H9 (cell line): ENCODE measurements around the gene ACTR2. TPM values are rescaled to one million over a fixed set of nuclear protein-coding genes. Genes with fewer than 3 reads are reported as not detected.

Source experiments
- DNase-seq: peaks from one replicate; pipeline ENCODE4 v3.0.0-alpha.2; 2017
- H2AFZ ChIP-seq: one replicate; pipeline ENCODE4 v1.6.1; 2013; ENCODE audit warnings: mild to moderate bottlenecking, low read length, control low read depth, moderate library complexity
- H2AK5ac ChIP-seq: 2 replicates; pipeline ENCODE4 v1.6.1; 2013; ENCODE audit warnings: low read length, control low read depth, mixed read lengths; ENCODE audit not compliant: insufficient read length
- H2BK120ac ChIP-seq: one replicate; pipeline ENCODE4 v1.6.1; 2013; ENCODE audit warnings: low read depth, mild to moderate bottlenecking, low read length, control low read depth, inconsistent platforms; ENCODE audit not compliant: poor library complexity, severe bottlenecking
- H2BK12ac ChIP-seq: 2 replicates; pipeline ENCODE4 v1.6.1; 2013; ENCODE audit warnings: low read length, control low read depth, mixed read lengths, low read depth; ENCODE audit not compliant: insufficient read length
- H2BK15ac ChIP-seq: 2 replicates; pipeline ENCODE4 v1.6.1; 2013; ENCODE audit warnings: low read depth, low read length, control low read depth
- H2BK20ac ChIP-seq: one replicate; pipeline ENCODE4 v1.6.1; 2013; ENCODE audit warnings: low read depth, mild to moderate bottlenecking, low read length, control low read depth, inconsistent platforms; ENCODE audit not compliant: poor library complexity, severe bottlenecking
- H2BK5ac ChIP-seq: 2 replicates; pipeline ENCODE4 v1.6.1; 2013; ENCODE audit warnings: low read length, control low read depth, mixed read lengths; ENCODE audit not compliant: insufficient read length
- H3K14ac ChIP-seq: 2 replicates; pipeline ENCODE4 v1.6.1; 2013; ENCODE audit warnings: low read length, control low read depth; ENCODE audit not compliant: insufficient read depth
- H3K18ac ChIP-seq: 2 replicates; pipeline ENCODE4 v1.6.1; 2013; ENCODE audit warnings: low read depth, mild to moderate bottlenecking, mixed read lengths, low read length, control low read depth; ENCODE audit not compliant: insufficient read length
- H3K23ac ChIP-seq: 2 replicates; pipeline ENCODE4 v1.6.1; 2013; ENCODE audit warnings: low read length, control low read depth, mixed read lengths, low read depth; ENCODE audit not compliant: insufficient read length
- H3K23me2 ChIP-seq: 2 replicates; pipeline ENCODE4 v1.6.1; 2013; ENCODE audit warnings: low read depth, mild to moderate bottlenecking, mixed read lengths, low read length, control low read depth; ENCODE audit not compliant: insufficient read length, poor library complexity, severe bottlenecking
- H3K27ac ChIP-seq: 2 replicates; pipeline ENCODE4 v1.5.1; 2013; ENCODE audit warnings: low read length, control low read depth, mixed read lengths, low read depth; ENCODE audit not compliant: insufficient read length
- H3K27me3 ChIP-seq: 2 replicates; pipeline ENCODE4 v1.6.1; 2013; ENCODE audit warnings: low read length, control low read depth, inconsistent platforms; ENCODE audit not compliant: insufficient read depth
- H3K4ac ChIP-seq: 2 replicates; pipeline ENCODE4 v1.6.1; 2013; ENCODE audit warnings: low read depth, mild to moderate bottlenecking, control low read depth, inconsistent platforms, low read length, moderate library complexity
- H3K4me1 ChIP-seq: 2 replicates; pipeline ENCODE4 v1.6.1; 2013; ENCODE audit warnings: low read length, control low read depth, inconsistent platforms; ENCODE audit not compliant: insufficient read depth
- H3K4me2 ChIP-seq: 2 replicates; pipeline ENCODE4 v1.6.1; 2013; ENCODE audit warnings: low read length, control low read depth, mixed read lengths; ENCODE audit not compliant: insufficient read length, insufficient read depth
- H3K56ac ChIP-seq: 2 replicates; pipeline ENCODE4 v1.6.1; 2013; ENCODE audit warnings: low read depth, mild to moderate bottlenecking, mixed read lengths, low read length, control low read depth; ENCODE audit not compliant: insufficient read length
- H3K79me1 ChIP-seq: 2 replicates; pipeline ENCODE4 v1.6.1; 2013; ENCODE audit warnings: low read depth, mild to moderate bottlenecking, moderate library complexity, low read length, control low read depth, inconsistent platforms; ENCODE audit not compliant: insufficient read depth, poor library complexity, severe bottlenecking
- H3K79me2 ChIP-seq: 2 replicates; pipeline ENCODE4 v1.6.1; 2013; ENCODE audit warnings: low read length, control low read depth, inconsistent platforms; ENCODE audit not compliant: insufficient read depth
- H3K9ac ChIP-seq: 2 replicates; pipeline ENCODE4 v1.6.1; 2013; ENCODE audit warnings: low read length, control low read depth, mixed read lengths; ENCODE audit not compliant: insufficient read length; ENCODE audit errors: extremely low read depth
- H3K9me3 ChIP-seq: one replicate; pipeline ENCODE4 v1.6.1; 2013; ENCODE audit warnings: low read depth, low read length, inconsistent platforms; ENCODE audit not compliant: control insufficient read depth
- H3T11ph ChIP-seq: one replicate; pipeline ENCODE4 v1.6.1; 2013; ENCODE audit warnings: mild to moderate bottlenecking, low read length, control low read depth, inconsistent platforms
- H4K20me1 ChIP-seq: one replicate; pipeline ENCODE4 v1.6.1; 2013; ENCODE audit not compliant: control insufficient read depth, insufficient read length, insufficient read depth
- H4K5ac ChIP-seq: 2 replicates; pipeline ENCODE4 v1.6.1; 2013; ENCODE audit warnings: low read depth, mild to moderate bottlenecking, mixed read lengths, low read length, control low read depth; ENCODE audit not compliant: insufficient read length
- H4K8ac ChIP-seq: replicated peaks from 2 replicates; pipeline ENCODE4 v1.6.1; 2013; ENCODE audit warnings: low read length, control low read depth, mixed read lengths, low read depth; ENCODE audit not compliant: insufficient read length
- H4K91ac ChIP-seq: 2 replicates; pipeline ENCODE4 v1.6.1; 2013; ENCODE audit warnings: low read depth, mild to moderate bottlenecking, moderate library complexity, mixed read lengths, low read length, control low read depth; ENCODE audit not compliant: insufficient read length
- H3K27ac Mint-ChIP-seq, 3 experiments: 2 replicates in 2 of 3; 3 replicates in 1 of 3; pipeline ENCODE4 v1.8.0; 2020 to 2021; ENCODE audit warnings: mixed read lengths in 3 of 3, mild to moderate bottlenecking in 1 of 3, moderate library complexity in 1 of 3
- H3K27me3 Mint-ChIP-seq: 2 replicates; pipeline ENCODE4 v1.8.0; 2021; ENCODE audit warnings: low read depth, mild to moderate bottlenecking, moderate library complexity, mixed read lengths
- H3K36me3 Mint-ChIP-seq, 3 experiments: 2 replicates in 2 of 3; 3 replicates in 1 of 3; pipeline ENCODE4 v1.8.0; 2020 to 2021; ENCODE audit warnings: low read depth in 3 of 3, mixed read lengths in 3 of 3; ENCODE audit not compliant: insufficient read depth in 1 of 3
- H3K4me1 Mint-ChIP-seq, 2 experiments: 2 replicates each; pipeline ENCODE4 v1.8.0; 2020; ENCODE audit warnings: mixed read lengths in 2 of 2
- H3K4me3 Mint-ChIP-seq, 2 experiments: 2 replicates in 1 of 2; 3 replicates in 1 of 2; pipeline ENCODE4 v1.8.0; 2020 to 2021; ENCODE audit warnings: mild to moderate bottlenecking in 2 of 2, mixed read lengths in 2 of 2, moderate library complexity in 1 of 2
- H3K9me3 Mint-ChIP-seq, 2 experiments: 2 replicates in 1 of 2; 3 replicates in 1 of 2; pipeline ENCODE4 v1.8.0; 2020; ENCODE audit warnings: mild to moderate bottlenecking in 2 of 2, mixed read lengths in 2 of 2, moderate library complexity in 1 of 2
- CTCF ChIP-seq: fragments of 200-600 bp; sonication (generic); conservative IDR thresholded peaks from 3 replicates; pipeline ENCODE4 v1.8.0; 2021; ENCODE audit warnings: antibody characterized with exemption, mild to moderate bottlenecking
- WGBS: extraction: QIAGEN DNeasy Blood & Tissue Kit; methylation state at CpG from one replicate; pipeline ENCODE4 v1.1.7; 2013; ENCODE audit warnings: missing lambda C conversion rate, low lambda C conversion rate, mixed read lengths; ENCODE audit not compliant: insufficient read length; ENCODE audit errors: extremely low coverage; 5-methylcytosine and 5-hydroxymethylcytosine counted together
- long read RNA-seq: library from polyadenylated mRNA; unstranded; transcript quantifications from one replicate; pipeline ENCODE4 v2.0.0, GENCODE V29; 2020
- total RNA-seq: library from RNA; stranded (reverse); gene quantifications from 2 replicates; pipeline ENCODE4 v1.2.1, GENCODE V29; 2021

Gene ACTR2
- 175 and 176 TPM in 2 replicates for total RNA-seq
- long read RNA-seq, transcript ACTR2-201 (9 exons, 3,861 nt), result major isoform, 227 of 275 reads
- long read RNA-seq, partial matches to known transcripts, result 44 of 275 reads
- long read RNA-seq, other reads (novel, unspliced or antisense), result 4 of 275 reads

GRCh38 chr2:65227456-65228262 lies at the start of gene ACTR2:
Gene ACTR2, plus strand, starts transcription at chr2:65227831. Its CDS starts 79 bp downstream, at chr2:65227910.
- no peaks in the 10 kb centered on the region for H3K27me3 ChIP-seq
- H3K4me3 Mint-ChIP-seq, result peak within 1 kb of the TSS; percentile 93 to 97
- H3K27ac ChIP-seq, result no peak within 1 kb of the TSS
- H3K56ac ChIP-seq, result no peak within 1 kb of the TSS
- H3K18ac ChIP-seq, result no peak within 1 kb of the TSS
- H2BK20ac ChIP-seq, result no peak within 1 kb of the TSS
- no peak within 1 kb of the TSS for H2BK15ac ChIP-seq
- H4K91ac ChIP-seq, result no peak within 1 kb of the TSS
- H4K8ac ChIP-seq, result no peak within 1 kb of the TSS
- H3K9me3 ChIP-seq, result no peaks in the 10 kb centered on the region
- peaks cover 8% of the 10 kb centered on the region; the same call in 1 of the 2 replicates for H3K79me2 ChIP-seq
- H3K36me3 Mint-ChIP-seq, result peaks cover 0 to 6% (median 0%) of the 10 kb centered on the region in 3 experiments; a peak in 3 of 7 replicates
- peak; percentile 97 for DNase-seq
- no peak for TF ChIP-seq CTCF
- H2BK12ac ChIP-seq, result no peak within 1 kb of the TSS
- H3K9ac ChIP-seq, result peak within 1 kb of the TSS; percentile 76
- H3K79me1 ChIP-seq, result peaks cover 4% of the 10 kb centered on the region
- no peak within 1 kb of the TSS for H3K4ac ChIP-seq
- H3K4me1 ChIP-seq, result no peaks in the 10 kb centered on the region
- H3K4me2 ChIP-seq, result peak within 1 kb of the TSS; percentile 94
- H2BK5ac ChIP-seq, result no peak within 1 kb of the TSS
- H3K27ac Mint-ChIP-seq, result peak within 1 kb of the TSS; percentile 93 to 97 (median 96); a peak in 6 of 7 replicates
- H4K5ac ChIP-seq, result no peak within 1 kb of the TSS
- no peaks in the 10 kb centered on the region for H3K9me3 Mint-ChIP-seq
- H2AFZ ChIP-seq, result no peak within 1 kb of the TSS
- peak within 1 kb of the TSS; percentile 51 for H3K14ac ChIP-seq
- H3K23me2 ChIP-seq, result peaks cover 8% of the 10 kb centered on the region
- peaks cover 11 to 13% of the 10 kb centered on the region in 2 experiments; a peak in 3 of 4 replicates for H3K4me1 Mint-ChIP-seq
- H3K23ac ChIP-seq, result no peak within 1 kb of the TSS
- no CpG with 5 or more reads among the region's 82 CpGs for WGBS
- H3T11ph ChIP-seq, result no peak within 1 kb of the TSS
- H4K20me1 ChIP-seq, result no peaks in the 10 kb centered on the region
- H3K27me3 Mint-ChIP-seq, result peaks cover 2% of the 10 kb centered on the region; the same call in 1 of the 2 replicates
- H2AK5ac ChIP-seq, result no peak within 1 kb of the TSS
- H2BK120ac ChIP-seq, result no peak within 1 kb of the TSS
